HG02981 (cell line): Measurements from ENCODE around the gene MAN1C1.

Source experiments
- ATAC-seq: cut with Tn5 transposase; IDR thresholded peaks from one replicate; pipeline ENCODE4 v1.9.1; 2021; ENCODE audit warnings: mild to moderate bottlenecking, moderate library complexity; ENCODE audit not compliant: unreplicated experiment

MAN1C1 gene

DNA sequence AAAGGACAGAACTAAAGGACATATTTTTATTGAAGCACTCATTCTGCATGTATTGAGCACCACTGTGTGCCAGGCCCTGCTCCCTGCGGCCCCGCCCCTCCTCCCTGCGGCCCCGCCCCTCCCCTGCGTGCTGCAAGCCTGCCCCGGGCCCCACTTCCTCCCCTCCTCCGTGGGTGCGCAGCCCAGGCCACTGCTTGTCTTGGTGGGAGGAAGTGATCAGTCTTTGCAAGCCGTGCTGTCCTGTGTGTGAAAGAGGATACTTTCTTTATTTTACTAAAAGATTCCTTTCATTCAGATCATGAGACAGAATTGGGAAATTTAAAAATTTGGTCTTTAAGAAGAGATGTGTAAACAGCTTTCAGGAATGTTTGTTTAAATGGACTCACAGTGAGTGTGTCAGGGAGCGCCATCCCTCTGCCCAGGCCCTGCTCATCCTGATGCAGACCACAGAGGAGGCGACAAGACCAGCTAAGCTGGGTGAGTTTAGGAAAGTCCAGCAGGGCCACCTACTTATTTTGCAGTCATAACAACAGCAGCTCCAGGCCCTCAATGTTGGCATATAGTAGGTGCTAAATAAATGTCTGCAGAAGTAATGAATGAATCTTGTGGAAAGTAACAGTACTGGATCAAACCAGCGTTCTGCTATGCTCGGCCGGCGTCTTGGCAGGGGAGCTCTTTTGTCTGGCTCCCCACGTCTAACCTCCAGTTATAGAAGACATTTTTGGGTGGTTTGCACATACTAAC lies 95.1 kb downstream of the MAN1C1 start:
- no peak for ATAC-seq

DNA sequence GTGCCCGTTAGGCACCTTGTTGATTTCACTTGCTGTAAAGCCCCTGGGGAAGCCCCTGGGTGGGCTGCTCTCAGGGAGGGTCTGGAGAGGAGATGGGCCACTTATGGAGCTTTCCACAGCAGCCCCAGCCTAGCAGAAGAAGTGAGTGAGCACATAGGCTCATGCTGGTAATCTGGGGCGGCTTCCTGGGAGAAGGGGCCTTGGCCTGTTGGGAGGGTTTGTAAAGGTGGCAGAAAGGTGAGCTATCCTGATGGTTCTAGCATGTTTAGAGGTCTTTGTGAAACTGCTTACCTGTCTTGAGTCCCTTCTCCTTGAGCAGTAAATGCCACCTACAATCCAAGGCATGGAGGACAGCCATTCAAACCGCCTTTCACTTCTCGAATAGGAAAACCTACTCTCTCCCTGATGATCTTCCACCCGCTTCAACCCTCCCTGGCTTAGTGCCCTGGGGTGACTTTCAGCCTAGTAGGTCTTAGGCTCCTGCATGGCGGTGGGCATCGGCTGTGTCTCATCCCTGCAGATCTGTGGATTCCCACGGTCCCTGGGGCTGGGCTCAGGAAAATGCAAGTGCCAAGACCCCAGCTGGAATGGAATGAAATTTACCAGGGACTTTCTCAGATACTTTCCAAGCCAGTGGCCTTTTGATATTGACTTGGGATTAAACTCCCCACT lies 95.8 kb downstream of the MAN1C1 start:
- no peak for ATAC-seq

DNA sequence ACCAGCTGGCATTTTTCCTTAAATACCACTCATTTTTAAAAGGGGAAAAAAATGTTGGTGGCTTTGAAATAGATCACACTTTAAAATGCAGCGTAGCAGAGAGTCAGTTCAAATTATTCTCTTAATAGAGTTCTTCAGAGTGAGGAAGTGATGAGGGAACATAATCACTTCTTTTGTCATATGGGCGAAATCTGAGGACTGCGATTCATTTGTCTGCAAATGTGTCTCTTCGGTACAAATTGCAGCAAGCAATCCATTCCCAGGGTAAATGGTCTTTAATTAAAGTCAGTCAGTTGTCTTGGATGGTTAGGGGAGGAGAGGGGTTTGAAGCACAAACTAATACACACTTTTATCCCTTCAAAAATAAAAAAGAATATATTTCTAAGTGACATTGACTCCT lies 97.4 kb downstream of the MAN1C1 start:
- ATAC-seq: no peak

DNA sequence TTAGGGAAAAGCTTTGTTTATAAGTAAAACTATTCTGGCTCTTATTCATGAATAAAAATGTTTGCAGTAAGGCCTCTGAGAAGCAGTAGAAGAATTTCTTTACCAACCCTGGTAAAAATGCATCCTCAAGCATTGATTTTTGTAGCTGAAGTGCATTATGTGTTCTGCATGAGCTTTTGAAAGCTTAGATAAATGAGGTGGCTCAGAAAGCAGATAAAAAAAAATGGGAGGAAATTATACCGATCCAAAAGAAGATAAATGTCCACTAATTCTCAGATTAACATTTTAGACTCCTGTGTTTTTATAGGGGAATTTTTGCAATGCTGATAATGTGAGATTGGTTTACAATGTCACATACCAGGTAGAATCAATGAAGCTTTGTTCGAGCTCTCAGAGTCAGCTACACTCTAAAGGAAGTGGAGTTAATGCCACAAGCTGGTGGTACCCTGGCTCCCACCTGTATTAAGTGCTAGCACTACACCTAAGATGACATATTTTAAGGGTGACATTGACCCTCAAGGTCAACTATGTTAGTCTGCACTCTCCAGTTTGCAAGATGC lies 97.9 kb downstream of the MAN1C1 start:
- ATAC-seq: no peak

DNA sequence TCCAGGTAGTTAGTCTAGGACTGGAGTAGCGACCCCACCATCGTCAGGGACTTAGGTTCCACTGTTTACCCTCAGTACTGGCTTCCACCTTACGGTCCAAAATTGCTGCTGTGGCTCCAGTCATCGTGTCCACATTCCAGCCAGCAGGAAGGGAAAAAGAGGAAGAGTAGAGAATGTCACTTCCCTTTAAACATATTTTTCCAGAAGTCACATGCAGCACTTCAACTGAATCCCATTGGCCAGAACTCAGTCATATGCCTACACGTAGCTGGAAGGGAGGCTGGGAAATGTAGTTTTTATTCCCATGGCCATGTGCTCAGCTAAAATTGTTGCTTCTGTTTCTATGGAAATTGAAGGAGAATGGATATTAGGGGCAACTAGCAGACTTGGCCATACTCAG lies 99.3 kb downstream of the MAN1C1 start:
- no peak for ATAC-seq

DNA sequence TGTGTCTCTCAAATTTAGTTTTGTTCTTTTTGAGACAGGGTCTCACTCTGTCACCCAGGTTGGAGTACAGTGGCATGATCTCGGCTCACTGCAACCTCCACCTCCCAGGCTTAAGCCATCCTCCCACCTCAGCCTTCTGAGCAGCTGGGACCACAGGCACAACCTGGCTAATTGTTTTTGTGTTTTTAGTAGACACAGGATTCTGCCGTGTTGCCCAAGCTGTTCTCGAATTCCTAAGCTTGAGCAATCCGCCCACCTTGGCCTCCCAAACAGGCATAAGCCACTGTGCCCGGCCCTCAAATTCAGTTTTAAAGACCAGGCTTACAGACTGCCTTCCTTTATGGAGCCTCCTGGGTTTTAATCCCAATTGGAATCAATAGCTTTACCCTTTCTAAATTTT lies 99.7 kb downstream of the MAN1C1 start:
- ATAC-seq: no peak

DNA sequence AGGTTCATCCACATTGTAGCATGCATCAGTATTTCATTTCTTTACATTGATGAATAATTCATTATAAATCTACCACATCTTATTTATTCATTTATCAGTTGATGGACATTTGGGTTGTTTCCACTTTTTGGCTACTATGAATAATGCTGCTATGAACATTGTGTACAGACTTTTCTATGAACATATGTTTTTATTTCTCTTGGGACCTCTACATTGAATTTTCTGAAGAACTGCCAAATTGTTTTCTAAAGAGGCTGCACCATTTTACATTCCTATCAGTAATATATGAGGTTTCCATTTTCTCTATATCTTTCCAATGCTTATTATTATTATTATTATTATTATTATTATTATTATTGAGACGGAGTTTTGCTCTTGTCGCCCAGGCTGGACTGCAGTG lies 102.1 kb downstream of the MAN1C1 start:
- no peak for ATAC-seq

DNA sequence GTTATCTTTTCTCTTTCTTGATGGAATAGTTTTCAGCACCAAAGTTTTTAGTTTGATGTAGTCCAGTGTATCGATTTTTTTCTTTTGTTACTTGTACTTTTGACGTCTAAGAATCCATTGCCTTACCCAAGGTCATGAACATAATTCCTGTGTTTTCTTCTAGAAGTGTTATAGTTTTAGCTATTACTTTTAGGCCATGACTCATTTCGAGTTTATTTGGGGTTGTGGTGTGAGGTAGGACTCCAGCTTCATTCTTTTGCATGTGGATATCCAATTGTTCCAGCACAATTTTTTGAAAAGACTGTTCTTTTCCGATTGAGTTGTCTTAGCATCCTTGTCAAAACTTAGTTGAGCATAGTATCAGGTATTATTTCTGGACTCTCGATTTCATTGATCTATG lies 104.0 kb downstream of the MAN1C1 start:
- no peak for ATAC-seq

DNA sequence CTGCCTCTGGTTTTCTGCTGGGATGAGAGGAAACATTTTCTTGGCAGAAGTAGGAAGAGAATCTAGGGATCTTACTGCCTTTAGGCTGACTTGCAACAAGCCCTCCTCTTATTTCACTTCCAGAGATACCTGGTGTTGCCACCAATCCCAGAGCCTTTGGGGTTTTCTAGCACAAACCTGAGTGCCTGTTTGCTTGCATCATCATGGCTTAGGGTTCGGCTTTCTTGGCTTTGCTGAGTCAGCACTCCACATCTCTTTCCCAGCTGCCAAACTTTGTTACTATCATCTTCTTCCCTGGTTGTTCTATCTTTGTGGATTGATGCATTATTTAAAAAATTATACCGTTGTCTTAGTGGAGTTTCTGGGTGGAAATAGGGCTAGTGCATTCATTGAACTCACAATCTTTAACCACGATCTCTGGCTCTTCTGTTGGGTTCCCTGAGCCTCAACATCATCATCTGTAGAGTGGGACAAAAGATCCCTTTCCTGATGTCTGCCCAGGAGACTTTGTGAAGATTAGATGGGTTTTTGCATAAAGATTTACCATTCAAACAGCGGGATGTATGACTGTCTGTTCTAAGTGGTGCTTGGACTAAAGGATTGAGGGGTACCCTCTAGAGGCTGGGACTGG lies 106.8 kb downstream of the MAN1C1 start:
- ATAC-seq: no peak

DNA sequence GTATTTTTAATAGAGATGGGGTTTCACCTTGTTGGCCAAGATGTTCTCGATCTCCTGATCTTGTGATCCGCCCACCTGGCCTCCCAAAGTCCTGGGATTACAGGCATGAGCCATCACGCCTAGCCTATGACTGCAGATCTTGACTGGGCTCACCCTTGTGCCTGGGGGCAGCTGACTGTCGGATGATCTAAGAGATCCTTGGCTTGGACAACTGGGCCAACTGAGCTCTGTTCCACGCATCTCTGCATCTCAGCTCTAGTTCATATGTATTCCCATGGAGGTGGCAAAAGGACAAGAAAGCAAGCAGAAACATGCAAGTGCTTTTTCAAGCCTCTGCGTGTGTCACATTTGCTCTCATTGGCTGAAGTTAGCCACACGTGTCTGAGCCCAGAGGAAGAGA lies 107.6 kb downstream of the MAN1C1 start:
- ATAC-seq: no peak

DNA sequence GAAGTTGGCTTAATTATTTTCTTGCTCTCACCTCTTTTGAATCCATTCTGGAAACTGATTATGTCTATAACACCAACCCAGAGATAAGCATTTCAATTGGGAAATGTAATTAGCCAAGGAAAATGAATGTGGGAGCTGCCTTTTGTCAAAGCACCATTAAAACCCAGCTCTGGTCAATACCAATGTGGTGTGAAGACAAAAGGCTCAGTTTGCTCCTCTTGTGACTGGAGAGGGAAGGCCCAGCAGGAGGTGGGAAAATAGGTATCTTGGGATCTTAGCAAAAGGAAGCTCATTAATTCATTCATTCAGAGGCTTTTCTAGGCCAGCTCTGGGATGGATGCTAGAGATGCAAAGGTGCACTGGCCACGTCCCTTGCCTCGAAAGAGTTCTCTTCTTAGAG lies 108.4 kb downstream of the MAN1C1 start:
- ATAC-seq: no peak

DNA sequence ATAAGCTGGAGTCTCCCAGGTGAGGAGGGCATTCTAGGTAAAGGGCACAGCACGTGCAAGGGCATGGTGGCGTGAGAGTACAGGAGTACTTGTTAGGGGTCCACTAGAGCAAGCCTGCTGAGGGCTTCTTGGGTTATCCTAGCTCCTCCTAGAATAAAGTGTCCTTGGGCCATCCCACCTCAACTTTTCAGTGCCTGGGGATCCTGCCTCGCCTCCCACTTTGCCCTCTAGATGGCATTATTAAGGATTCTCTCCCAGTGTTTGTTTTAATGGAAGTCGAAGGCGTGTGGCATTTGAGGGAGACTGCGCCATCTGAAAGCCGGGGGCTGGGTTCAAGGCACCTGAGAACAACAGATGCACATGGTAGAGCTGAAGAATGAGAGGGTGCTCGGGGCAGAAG lies 108.9 kb downstream of the MAN1C1 start:
- ATAC-seq: no peak

DNA sequence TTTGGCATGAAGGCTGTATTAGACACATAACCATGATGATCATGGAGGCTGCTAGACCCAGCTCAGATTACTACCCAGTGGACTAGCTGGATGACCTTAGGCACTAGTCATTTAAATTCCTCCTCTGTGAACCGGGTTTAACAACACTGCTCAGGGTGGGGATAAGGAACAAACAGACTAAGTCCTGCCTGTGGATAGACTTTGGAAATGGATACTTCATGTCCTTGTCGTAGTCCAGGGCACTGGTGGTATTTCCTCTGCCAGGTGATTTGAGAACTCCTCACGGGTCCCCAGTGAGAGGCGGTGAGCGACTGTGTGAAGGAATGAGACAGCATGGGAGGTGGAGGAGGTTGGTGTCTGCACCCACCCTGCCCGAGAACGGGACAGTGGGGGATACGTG lies 110.5 kb downstream of the MAN1C1 start:
- ATAC-seq: no peak

DNA sequence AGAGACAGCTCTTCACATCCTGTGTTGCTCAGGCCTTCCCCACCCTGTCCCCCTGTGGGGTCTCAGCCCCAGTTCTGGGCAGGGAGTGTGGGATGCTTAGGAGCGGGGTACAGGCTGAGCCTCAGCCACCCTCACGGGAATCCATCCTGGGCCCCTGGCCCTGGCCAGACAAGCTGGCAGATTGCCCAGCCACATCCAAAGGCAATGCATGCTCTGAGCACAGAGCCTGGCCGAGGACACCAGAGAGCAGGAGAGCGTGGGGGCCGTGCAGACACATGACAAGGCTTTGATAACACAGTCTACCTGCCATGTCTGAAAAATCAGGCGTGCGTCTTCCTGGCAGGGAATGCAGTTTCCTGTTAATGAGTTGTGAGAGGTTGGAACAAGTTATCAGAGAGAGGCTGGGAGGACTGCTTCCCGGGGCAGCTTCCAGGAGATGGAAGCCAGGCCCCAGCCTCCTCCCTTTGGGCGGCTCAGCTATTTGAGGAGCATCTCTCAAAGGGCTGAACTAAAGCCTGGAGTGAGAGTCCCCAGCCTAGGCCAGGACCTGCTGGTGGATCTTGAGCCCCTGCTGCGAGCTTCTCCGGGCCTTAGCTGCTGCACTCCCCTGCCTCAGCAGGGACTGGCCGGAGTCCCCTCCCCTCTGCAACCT lies 111.2 kb downstream of the MAN1C1 start:
- ATAC-seq: no peak

DNA sequence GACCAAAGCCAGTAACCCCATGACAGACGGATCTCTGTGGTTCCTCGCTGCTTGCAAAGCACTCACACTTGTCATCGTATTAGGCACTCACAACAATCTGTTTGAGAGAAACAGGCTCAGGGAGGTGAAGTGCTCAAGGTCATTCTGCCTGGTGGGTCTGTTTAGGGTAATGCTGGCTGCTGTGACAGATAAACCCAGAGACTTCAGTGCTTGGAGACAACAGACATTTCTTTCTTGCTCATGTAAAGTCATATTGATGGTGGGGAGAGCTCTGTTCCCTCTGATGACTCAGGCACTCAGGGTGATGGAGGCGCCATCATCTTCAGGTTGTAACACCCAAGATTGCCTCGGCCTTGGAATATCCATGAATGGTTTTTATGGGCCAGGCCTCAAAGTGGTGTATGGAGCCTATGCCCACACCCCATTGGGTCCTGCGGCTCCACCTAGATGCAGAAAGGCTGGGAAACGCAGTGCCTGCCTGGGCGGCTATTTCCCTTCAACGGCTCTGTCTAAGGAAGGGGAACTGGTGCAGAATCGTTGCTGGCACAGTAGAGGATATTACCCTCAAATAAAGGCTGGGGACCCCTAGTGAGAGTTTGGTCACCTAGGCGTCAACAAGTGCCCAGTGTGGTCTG lies 111.8 kb downstream of the MAN1C1 start:
- ATAC-seq: no peak

DNA sequence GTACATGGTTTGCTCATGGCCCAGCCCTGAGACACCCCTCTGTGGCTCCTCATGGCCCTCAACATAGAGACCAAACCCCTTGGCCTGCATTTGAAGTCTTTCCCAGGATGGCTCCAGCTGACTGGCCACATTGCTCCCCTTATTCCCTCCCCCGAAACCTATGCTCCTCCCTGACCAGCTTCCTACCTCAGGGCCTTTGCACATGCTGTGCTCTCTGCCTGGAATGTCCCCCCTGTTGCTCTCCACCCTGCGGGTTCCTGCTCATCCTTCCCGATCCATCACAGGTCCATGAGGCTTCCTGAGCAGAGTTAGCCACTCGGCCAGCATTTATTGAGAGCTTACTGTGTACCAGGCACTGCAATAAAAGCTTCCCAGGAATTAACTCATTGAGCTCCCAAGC lies 112.5 kb downstream of the MAN1C1 start:
- no peak for ATAC-seq

DNA sequence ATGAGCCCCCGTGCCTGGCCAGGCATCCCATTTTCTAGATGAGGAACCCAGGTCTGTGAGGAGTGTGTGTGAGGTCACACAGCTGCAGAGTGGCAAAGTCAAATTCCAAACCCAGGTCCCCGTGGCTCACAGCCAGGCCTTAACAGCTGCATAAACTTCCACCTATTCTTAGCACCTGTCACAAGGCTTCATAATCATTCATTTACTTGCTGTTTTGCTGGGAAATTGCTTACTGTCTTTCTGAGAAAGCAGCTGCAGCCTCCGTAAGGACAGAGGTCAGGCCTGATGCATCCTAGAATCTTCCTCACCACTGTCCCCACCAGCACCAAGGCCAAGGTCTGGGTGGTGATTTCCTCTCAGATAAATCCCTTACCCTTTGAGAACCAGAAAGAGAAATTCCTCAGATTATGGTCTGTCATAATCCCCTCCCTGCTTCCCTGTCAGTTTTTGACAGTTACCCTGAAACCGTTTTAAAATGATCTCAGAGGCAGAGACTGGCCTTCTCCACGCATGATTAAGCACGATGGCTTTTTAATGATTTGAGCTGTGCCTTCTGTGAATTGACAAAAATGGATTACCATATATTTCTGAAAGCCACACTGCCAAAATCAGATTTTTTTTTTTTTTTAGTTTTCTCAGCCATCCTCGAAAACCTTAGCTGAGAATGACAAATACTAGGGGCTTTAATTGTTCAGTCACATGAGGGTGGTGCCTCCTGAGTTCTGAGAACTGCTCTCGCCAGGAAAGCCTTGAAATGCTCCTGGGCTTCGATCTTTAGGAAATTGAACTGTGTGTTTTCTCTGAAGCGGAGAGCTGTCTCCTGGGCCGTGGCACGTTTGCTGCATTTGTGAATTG lies 113.4 kb downstream of the MAN1C1 start:
- ATAC-seq: no peak

DNA sequence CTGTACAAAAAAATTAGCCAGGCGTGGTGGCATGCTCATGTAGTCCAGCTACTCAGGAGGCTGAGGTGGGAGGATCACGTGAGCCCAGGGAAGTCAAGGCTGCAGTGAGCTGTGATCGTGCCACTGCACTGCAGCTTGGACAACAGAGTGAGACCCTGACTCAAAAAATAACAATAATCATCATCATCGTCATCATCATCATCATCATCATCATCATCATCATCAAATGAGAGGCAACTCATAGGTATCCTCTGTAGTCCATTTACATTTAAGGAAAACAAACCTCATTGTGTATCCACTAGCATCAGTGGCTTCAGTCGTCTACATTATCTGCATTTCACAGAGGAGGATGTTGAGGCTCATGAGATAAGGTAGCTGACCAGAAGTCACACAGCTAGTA lies 114.6 kb downstream of the MAN1C1 start:
- ATAC-seq: no peak

DNA sequence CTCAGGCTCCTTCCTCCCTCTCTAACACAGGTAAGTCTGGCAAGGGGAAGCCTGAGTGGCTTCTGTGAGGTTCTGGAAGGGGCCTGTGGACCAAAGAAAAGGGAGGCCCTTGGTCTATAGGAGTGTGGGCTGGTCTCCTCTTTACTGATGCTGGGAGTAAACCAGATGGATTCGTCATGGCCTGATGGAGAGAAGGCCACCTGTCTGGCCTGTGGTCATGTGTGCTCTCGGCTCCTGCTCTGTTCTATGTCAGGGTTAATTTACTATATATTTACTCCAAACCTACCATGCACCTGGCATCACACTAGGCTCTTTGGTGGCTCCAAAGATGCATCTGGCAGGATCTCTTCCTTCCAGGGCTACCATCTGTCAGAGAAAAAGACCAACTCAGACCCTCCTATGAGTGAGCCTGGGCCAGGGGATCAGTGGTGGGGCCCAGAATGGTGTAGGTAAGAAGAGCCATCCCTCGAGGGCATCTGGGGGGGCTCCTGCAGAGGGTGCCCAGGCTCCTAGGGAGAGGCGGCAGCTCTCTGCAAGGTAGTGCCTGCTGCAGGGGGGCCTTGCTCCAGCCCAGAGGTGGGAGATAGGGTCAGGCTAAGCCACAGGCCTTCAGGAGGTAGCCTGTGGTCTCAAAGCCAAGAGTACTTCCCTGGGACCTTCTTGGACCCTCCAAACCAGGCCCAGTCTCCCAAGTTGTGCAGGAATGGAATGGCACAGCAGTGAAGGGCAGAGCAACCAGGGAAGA lies 115.2 kb downstream of the MAN1C1 start:
- no peak for ATAC-seq
